Right lobe of liver (tissue), 4 donors: Measurements from ENCODE around the gene DLL4.

ENCODE experiments used
- POLR2A ChIP-seq: fragments of 450-650 bp; IDR thresholded peaks from one replicate; pipeline ENCODE4 v1.6.1; 2017; ENCODE audit warnings: antibody characterized with exemption, mild to moderate bottlenecking
- TF ChIP-seq, protein P1 (sequence below), 4 donors: fragments of 200-600 bp in 3 of 4; fragments of 450-650 bp in 1 of 4; IDR thresholded peaks; one replicate each; pipeline versions ENCODE4 v1.5.1 to v1.8.0; 2016 to 2022; ENCODE audit warnings: antibody characterized with exemption in 4 of 4, mild to moderate bottlenecking in 2 of 4
- donor health status: DM: no; HTN: no; CAD: no.
- donor health status: DM: no; HTN: no; CAD: no.
- donor health status: DM: no; HTN: yes; CAD: no.

DNA sequence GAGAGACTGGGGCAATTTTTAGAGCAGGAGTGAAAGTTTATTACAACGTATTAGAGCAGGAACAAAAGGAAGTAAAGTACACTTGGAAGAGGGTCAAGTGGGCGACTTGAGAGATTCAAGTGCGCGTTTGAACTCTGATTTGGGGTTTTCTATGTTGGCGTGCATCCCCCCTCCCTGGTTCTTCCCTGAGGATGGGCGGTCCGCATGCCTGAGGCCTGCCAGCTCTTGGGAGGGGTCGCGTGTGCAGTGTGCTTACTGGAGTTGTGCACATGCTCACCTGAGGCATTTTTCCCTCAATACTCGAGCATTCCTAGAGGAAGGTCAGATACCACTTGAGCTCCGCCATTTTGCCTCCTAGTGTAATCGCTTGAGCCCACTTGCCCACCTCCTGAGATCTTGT is 13.7 kb downstream of the DLL4 start:
- TF ChIP-seq, protein P1, sequence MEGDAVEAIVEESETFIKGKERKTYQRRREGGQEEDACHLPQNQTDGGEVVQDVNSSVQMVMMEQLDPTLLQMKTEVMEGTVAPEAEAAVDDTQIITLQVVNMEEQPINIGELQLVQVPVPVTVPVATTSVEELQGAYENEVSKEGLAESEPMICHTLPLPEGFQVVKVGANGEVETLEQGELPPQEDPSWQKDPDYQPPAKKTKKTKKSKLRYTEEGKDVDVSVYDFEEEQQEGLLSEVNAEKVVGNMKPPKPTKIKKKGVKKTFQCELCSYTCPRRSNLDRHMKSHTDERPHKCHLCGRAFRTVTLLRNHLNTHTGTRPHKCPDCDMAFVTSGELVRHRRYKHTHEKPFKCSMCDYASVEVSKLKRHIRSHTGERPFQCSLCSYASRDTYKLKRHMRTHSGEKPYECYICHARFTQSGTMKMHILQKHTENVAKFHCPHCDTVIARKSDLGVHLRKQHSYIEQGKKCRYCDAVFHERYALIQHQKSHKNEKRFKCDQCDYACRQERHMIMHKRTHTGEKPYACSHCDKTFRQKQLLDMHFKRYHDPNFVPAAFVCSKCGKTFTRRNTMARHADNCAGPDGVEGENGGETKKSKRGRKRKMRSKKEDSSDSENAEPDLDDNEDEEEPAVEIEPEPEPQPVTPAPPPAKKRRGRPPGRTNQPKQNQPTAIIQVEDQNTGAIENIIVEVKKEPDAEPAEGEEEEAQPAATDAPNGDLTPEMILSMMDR (IDR thresholded peaks at IDR 0.05), result no peak
- no peak for TF ChIP-seq POLR2A
